GM19240 (cell line): ENCODE results near the gene ALKAL2.
"Not testable (repeated sequence)": the region's sequence is repeated elsewhere in the genome, so short reads cannot be mapped to it uniquely, and the experiment has no call there.

Experiments used
- DNase-seq: peaks from one replicate; pipeline ENCODE4 v3.0.0; 2011; ENCODE audit warnings: low spot score; ENCODE audit not compliant: insufficient read length

Gene ALKAL2, protein sequence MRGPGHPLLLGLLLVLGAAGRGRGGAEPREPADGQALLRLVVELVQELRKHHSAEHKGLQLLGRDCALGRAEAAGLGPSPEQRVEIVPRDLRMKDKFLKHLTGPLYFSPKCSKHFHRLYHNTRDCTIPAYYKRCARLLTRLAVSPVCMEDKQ

DNA sequence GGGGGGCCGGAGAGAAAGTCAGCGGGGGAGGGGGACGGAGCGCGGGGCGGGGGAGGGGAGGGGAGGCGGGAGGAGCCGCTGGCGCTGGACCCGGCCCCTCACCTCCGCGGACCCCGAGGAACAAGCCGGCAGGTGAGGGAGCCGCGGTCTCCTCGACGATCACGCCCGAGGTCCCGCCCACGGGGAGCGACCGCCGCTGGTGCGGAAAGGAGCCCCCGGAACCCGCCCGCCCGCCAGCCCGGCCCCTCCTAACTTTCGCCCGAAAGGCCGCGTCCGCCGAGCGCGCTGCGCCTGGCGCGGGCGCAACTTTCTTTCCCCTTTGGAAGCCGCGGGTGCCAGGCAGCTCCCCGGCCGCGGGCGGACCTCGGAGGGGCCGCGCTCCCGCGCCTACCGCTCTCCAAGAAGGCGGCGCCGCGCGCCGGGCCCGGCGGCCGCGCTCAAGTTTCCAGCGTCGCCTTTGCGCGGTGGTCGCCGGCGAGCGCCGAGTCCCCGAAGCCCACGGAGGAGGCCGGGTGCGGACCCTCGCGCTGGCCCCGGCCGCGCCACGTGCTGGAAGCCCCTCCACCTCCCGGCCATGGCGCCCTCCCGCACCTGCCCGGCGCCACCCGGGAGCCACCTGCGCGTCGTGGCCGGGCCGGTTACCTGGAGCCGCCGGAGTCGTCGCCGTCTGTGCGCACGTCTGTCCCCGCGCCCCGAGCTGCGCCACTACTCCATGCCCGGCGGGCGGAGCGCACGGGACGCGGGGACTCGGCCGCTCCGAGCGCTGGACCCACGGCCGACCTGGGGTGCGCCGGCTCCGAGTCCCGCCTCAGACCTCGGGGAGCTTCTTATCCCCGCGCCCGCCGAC is at the start of gene ALKAL2:
Gene ALKAL2, minus strand, starts transcription at position 181 of the 847 bp plus-strand sequence. CDS start 256 bp downstream, outside the sequence.
- no peak for DNase-seq

DNA sequence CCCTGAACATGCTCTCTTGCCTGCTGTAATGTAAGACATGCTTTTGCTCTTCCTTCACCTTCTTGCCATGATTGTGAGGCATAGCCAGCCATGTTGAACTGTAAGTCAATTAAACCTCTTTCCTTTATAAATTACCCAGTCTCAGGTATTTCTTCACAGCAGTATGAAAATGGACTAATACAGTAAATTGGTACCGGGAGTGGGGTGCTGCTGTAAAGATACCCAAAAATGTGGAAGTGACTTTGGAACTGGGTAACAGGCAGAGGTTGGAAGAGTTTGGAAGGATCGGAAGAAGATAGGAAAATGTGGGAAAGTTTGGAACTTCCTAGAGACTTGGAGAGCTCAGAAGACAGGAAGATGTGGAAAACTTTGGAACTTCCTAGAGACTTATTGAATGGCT is 49.1 kb upstream of the ALKAL2 start:
- not testable (repeated sequence) for DNase-seq

DNA sequence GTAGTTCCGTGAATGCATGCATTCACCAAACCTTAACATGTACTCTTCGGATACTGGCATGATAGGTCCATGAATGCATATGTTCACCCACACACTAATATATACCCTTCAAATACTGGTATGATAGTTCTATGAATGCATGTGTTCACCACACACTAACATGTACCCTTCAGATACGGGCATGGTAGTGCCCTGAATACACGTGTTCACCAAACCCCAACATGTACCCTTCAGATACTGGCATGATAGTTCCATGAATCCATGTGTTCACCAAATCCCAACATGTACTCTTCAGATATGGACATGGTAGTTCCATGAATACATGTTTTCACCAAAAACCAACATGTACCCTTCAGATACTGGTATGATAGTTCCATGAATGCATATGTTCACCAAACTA is 48.5 kb upstream of the ALKAL2 start:
- DNase-seq, result no peak

DNA sequence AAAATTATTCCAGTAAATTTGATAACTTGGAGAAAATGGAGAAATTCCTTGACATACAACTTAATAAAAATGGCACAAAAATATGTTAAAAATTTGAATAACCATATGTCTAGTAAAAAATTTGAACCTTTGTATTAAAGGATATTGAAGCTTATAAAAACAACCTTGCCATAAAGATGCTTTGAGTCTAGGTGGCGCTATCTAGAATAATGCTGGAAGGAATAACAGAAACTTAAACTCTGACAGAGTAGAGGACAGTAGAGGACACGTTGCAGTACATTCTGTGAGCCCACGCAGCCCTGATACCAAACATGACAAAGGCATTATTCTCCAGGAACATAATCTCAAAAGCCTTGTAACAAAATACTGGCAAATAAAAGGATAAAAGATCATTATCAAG is 44.7 kb upstream of the ALKAL2 start:
- no peak for DNase-seq

DNA sequence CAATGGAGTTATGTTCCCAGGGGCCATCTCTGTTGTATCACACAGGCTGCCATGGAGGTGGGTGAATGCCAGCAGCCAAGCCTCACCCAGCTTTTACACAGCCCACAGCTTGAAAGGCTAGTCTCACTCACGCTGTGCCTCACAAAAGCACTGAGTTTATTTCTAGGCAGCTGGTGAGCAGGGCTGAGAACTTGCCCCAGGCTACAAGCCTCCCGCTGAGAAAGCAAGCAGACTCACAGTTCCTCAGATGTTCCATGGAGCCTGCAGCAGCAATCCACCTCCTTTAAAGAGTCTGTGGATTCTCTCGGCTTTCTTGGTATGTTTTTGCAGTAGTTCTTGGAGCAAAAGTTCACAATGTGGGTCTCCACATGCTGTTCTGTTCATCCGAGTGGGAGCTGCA is 40.9 kb upstream of the ALKAL2 start:
- no peak for DNase-seq

DNA sequence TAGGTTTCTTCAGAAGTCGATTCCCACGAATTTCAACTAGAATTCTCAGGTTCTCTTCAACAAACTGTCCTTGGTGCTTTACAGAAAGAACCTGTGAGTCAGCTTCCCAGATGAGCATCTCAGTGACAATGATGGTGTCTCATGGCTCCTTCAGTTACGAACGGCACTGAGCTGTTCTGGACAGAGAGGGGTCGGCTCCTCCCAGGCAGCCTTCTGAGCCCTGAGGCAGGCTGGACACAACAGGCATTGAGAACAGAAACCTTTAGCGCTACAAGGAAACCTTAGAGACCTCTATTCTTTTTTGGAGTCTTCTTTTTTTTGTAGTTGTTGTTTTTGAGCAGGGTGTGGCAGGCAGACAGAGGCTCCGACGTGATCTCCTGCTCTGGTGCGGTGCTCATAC is 35.1 kb upstream of the ALKAL2 start:
- no peak for DNase-seq

DNA sequence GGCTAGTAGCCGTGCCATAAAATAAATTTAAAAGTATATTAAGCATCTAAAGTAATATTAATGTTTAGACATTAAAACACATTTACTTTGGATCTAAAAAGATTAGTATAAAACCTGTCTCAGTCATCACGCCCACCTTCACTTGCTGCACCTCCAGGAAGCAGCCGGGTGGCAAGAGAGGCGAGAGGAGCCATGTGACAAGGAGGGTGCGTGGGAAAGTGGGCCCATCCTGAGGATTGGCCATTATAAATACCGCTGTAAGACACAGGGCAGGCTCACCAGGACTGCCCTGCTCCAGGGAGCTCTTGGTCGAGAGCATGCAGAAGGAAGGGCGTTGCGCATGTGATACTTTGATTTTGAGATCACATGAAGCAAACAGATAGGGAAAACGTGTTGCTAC is 34.4 kb upstream of the ALKAL2 start:
- no peak for DNase-seq

DNA sequence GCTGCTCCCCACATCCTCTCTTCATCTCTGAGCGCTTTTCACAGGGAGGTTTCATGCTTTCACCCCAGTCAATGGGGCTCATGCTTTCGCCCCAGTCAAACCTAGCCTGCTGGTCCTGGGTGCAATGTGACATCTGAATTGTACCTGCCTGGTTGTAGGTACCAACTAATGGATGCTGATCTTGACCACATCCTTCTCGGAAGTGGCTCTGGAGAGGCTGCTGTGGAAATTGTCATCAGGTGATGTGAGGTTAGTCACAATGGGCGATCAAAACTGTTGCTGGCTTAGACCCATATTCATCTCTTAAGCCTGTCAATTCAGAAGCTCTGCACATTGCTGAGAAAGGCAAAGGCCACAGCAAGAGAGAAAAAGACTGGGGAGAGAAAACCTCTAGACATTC is 32.7 kb upstream of the ALKAL2 start:
- DNase-seq, result no peak

DNA sequence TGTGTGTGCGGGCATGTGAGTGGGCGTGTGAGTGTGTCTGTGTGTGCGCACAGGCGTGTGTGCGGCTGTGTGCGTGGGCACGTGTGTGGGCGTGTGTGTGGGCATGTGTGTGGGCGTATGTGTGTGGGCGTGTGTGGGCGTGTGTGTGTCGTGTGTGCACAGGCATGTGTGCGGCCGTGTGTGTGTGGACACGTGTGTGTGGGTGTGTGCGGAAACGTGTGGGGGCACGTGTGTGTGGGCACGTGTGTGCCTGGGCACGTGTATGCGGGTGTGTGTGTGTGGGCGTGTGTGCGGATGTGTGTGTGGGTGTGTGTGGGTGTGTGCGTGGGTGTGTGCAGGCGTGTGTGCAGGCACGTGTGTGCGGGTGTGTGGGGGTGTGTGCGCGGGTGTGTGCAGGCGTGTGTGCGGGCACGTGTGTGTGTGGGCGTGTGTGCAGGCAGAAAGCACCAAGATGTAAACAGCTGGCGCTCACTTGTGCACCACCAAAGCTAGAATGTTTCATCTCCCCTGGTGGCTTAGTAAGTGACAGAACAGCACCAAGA is 31.2 kb upstream of the ALKAL2 start:
- no peak for DNase-seq

DNA sequence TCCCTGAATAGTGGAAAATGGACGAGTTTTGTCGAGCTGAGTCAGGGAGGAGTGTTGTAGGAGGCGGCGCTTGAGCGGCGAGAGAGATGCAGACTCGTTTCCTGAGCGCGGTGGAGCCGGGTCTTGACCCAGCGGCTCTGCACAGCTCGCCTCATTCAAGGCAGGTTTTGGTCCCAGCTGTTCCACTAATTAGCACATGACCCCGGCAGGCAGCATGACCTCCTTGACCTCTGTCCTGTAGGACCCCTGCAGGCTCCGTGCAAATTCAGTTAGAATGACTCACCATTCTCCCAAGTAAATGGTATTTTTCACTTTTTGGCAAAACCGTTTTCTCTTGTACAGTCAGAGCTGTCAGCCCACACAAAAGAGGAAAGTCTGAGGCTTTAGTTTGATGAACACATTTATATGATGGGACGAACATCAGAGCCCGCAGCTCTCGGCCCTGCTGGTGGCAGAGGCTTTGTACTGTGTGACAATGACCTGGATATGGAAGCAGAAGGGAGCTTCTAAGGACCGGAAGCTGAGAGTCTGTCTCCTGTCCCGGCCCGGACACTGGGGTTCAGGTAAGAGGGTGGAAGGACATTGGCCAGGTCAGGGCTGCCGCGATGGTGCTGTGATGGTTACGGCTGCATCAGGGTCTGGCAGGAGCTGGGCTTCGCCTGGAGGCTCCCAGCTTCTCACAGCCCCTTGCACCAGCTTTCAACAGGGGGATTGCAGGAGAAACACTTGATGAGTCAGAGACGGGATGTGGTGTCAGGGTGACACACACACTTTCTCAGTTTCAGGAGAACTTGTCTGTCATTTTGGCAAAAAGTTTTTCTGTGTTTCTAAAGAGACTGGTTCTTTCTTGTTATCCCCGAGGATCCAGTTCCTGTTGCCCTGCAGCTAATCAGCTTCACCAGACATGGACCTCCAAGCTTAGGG is 29.9 kb upstream of the ALKAL2 start:
- no peak for DNase-seq

DNA sequence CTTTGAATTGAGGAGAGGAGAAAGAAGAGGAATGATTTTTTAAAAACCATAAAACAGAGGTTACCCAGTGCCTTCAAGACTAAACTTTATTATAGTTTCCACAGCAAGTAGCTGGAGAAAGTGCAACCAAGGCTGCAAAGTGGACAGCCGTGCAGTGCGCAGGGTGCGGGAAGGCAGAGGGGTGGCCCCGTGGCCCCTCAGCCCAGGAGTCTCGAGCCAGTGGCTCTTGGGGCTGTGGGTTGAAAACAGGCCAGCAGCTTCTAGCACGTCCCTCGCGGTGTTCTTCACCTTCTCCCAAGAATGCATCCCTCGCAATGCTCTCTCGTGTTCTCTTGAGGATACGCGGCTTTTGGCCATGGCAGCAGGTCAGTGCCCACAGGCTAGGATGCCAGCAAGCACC is 28.5 kb upstream of the ALKAL2 start:
- DNase-seq, result no peak

DNA sequence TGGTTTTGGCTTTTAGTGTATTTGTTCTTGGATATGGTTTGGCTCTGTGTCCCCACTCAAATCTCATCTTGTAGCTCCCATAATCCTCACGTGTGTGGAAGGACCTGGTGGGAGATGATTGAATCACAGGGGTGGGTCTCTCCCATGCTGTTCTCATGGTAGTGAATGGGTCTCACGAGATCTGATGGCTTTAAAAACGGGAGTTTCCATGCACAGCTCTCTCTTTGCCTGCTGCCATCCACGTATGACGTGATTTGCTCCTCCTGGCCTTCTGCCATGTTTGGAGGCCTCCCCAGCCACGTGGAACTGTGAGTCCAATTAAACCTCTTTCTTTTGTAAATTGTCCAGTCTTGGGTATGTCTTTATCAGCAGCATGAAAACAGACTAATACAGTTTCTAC is 28.0 kb upstream of the ALKAL2 start:
- DNase-seq, result not testable (repeated sequence)

DNA sequence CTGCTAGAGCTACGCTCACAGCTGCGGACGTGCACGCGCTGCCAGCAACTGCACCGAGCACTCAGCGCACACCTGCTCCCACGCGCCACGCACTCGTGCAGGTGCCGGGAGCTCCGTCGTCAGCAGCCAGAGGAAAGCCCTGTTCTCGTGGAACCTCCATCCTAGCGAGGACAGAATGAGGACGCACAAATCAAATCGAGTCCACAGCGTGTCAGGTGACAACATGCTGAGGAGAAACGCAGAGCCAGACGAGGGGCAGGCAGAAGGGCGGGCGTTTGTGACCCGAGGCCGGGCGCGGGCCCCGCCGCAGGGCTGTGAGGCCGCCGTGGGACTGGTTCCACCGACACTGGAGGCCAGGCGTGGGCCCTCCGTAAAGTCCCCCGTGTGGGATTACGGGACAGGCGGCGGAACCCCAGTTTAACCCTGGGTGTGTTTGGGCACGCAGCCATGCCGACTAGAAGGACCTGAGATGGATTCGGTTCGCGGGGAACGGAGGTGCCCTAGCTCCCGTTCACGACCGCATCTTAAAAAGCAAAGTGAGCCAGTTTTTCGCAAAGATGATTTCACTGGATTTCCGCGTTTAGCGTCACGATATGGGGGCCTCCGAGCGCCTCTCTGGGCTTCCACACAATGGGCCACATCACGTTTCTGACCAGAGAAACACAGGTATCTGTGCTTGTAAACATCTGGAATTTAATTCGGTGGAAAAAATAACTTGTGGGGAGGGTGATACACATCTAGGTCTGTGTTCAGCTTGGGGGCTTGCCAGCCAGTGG is 26.9 kb upstream of the ALKAL2 start:
- no peak for DNase-seq

DNA sequence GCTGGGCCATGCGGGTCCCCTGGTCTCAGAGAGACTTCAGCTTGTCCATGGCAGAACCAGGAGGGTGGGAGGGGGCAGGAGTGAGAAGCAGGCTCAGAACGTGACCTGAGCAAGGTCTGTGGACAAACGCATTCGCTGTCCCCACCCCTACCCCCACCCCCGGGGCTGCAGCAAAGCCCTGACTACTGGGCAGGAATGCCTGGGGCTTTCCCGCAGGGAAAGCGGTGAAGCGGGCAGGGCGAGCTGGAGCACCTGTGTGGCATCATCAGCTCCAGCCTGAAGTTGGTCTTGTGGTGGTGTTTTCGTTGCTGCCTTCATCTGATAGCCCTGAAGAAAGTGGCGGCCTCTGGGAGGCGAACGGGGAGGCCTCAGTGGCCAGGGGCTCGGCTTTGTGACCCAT is 26.1 kb upstream of the ALKAL2 start:
- no peak for DNase-seq

DNA sequence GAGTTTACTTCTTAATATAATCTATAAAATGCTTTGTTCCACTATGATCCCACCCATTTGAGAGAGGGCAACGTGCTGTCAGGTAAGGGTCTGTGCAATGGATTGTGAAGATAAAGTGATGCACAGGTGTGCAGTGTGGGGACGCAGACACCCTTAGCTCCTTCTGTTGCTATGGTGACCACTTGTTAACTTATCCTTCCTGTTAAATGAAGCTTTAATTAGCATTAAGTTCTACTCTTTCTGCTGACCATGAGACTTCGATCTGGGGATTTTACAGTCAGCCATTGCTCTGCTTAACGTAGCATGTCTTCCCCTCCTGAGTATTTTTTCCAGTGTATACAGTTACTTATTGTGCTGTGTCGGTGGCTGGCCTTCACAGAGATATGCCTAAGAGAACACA is 23.1 kb upstream of the ALKAL2 start:
- no peak for DNase-seq

DNA sequence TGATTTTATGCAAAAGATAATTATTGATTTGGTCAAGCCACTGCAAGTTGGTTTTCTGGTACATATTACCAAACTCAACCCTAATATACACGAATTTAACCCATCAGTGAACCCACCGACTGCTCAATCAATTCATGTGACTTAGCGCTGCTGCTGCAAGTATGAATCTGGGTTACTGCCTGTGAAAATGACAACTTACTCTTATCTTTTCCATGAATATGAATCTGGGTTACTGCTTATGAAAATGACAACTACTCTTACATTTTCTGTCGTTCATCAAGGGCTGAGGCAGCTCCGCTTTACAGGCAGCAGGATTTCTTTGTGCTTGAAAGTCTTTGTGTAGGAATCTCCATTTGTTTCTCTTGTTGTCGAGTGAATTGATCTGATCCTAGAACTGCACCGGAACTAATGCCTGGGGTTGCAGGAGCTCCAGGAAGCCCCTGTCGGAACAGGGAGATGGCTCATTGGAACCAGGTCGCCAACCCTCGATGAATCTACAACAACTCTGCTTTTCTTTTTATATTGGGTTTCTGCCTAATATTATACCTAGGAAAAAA is 22.1 kb upstream of the ALKAL2 start:
- no peak for DNase-seq

DNA sequence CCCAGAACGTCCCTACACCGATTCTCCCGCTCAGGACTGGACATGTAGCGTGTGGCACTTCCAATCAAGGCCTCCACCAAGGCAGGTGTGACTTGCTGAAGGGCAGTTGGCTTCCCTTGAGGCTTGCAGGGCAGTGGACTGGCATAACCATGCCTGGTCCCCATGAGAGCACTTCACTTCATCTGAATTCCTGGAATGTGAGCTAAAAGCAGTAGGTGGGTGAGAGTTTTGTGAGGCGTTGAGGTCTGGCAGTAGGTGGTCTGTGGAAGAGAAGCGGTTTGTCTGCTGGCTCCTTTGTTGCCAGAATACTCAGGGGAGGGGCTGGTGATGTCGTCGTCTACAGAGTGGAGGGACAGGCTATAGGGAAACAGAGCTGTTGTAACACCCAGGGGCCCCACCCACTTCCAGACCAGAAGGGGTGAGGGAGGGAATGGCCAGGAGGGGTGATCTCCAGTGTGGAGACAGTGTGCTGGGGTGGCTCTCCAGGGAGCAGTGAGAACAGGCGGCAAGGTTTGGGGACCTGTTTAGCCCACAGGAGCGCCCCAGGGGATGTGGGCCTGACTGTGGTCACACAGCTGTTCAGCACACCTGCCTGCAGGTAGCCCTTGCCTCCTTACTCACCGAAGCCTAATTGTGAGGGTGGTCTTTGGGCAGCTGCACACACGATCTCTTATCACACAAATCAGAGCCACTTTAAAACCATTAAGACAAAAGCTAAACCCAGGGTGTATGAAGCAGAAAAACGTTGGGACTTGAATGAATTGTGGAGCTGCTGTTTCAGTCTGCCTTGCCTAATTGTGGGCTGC is 21.5 kb upstream of the ALKAL2 start:
- no peak for DNase-seq

DNA sequence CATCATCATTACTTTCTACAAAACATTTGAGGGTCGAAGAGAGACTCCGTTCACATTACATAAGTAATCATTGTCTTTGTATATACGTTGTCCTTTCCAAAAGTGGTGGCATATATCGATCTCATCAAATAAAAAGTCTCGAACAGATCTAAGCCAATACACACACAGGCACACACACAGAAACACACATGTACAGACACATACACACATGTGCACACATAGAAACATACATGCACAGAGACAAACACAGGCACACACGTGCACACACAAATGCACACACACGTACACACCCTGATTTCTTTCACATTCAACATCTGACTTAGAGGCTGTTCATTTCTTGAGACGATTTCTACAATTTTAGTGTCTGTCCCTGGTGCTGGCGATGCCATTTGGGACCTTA is 17.5 kb upstream of the ALKAL2 start:
- no peak for DNase-seq

DNA sequence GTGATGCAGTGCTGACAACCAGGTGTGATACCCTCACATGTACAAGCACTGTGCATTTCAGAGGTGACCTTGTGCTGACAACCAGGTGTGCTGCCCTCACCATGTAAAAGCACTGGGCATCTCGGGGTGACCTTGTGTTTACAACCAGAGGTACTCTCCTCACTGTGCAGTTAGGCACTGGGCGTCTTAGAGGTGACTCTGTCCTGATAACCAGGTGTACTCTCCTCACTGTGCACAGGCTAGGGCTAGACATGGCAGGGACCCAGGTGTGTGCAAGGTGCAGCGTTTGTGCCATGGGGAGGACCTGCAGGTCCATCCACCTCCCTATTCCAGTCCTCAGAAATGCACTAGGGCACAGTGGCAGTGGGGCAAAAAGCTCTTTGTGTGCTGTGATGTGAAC is 8.5 kb upstream of the ALKAL2 start:
- no peak for DNase-seq

DNA sequence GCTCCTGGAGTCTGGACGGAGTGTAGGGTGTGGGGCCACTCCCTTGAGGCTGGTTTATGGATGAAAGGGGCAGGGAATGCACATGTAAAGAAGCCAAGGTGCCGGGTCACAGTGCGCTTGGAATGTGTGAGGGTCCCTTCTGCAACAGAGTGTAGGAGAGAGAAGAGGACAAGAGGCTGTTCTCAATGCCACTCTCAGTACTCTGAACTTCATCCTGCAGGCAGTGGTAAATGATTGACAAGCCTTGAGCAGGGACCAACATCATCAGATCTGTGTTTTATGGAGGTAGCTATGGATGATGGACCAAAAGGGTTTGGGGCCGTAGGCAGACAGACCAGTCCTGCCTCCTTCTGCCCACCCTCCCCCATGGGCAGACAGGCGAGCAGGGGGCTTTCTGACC is 7.2 kb upstream of the ALKAL2 start:
- DNase-seq, result no peak
